B cell (primary cell): ENCODE results near the gene RNLS. TPM values are rescaled to one million over a fixed set of nuclear protein-coding genes. Genes with fewer than 3 reads are reported as not detected.
A peak's percentile ranks its signal among the peaks of the same experiment; 100 is the strongest.

Experiments
- ATAC-seq: fragments of 200-7000 bp; cut with Tn5 transposase; one replicate; pipeline ENCODE4 v1.10.0; 2021; ENCODE audit warnings: low read depth, mild to moderate bottlenecking, moderate number of reproducible peaks, moderate library complexity
- CTCF ChIA-PET: fragments of 350-600 bp; sonication (Branson Sonifier 250); formaldehyde crosslinking; loops from one replicate; lab custom pipeline; 2021; ENCODE audit warnings: antibody characterized with exemption, inconsistent platforms; lab: Charles Lee
- POLR2A ChIA-PET: fragments of 350-600 bp; sonication (Branson Sonifier 250); formaldehyde crosslinking; loops from one replicate; lab custom pipeline; 2021; ENCODE audit warnings: antibody characterized with exemption; lab: Charles Lee
- DNase-seq: peaks from one replicate; pipeline ENCODE4 v3.0.0; 2013
- H2AFZ ChIP-seq: 2 replicates; pipeline ENCODE4 v1.6.1; 2012; ENCODE audit warnings: mild to moderate bottlenecking, low read depth, low read length; ENCODE audit not compliant: insufficient read depth, poor library complexity, severe bottlenecking
- H3K27ac ChIP-seq, 2 donors: 1 replicate in 1 of 2; 2 replicates in 1 of 2; pipeline ENCODE4 v1.5.1; 2012 to 2013; ENCODE audit warnings: low read length in 2 of 2, mild to moderate bottlenecking in 2 of 2, moderate library complexity in 1 of 2
- H3K27me3 ChIP-seq, 4 experiments: fragments of 200-600 bp in 1 of 4; sonication (generic) in 1 of 4; replicated peaks in 1 of 4; 1 replicate in 2 of 4; 2 replicates in 2 of 4; pipeline versions ENCODE4 v1.6.1 to v1.7.0; 2013 to 2016; ENCODE audit warnings: low read length in 3 of 4, mild to moderate bottlenecking in 2 of 4, mixed read lengths in 1 of 4, moderate library complexity in 1 of 4; ENCODE audit not compliant: insufficient read depth in 4 of 4, control insufficient read depth in 3 of 4; ENCODE audit errors: control extremely low read depth in 1 of 4
- H3K36me3 ChIP-seq, 2 experiments: replicated peaks in 1 of 2; 1 replicate in 1 of 2; 2 replicates in 1 of 2; pipeline versions ENCODE4 v1.6.1 to v1.7.1; 2013; ENCODE audit warnings: low read length in 1 of 2; ENCODE audit not compliant: insufficient read depth in 2 of 2, control insufficient read depth in 1 of 2; ENCODE audit errors: control extremely low read depth in 1 of 2, extremely low read depth in 1 of 2
- H3K4me1 ChIP-seq, 2 donors: fragments of 200-600 bp in 1 of 2; sonication (generic) in 1 of 2; 1 replicate in 1 of 2; 2 replicates in 1 of 2; pipeline versions ENCODE4 v1.5.1 to v1.6.1; 2013 to 2017; ENCODE audit warnings: low read length in 2 of 2; ENCODE audit not compliant: control insufficient read depth in 2 of 2, insufficient read depth in 2 of 2
- H3K4me2 ChIP-seq: replicated peaks from 2 replicates; pipeline ENCODE3; 2012; ENCODE audit warnings: mild to moderate bottlenecking, low read depth, low read length; ENCODE audit not compliant: poor library complexity, severe bottlenecking
- H3K4me3 ChIP-seq, 5 experiments: fragments of 200-600 bp in 1 of 5; sonication (generic) in 1 of 5; 1 replicate in 3 of 5; 2 replicates in 2 of 5; pipeline versions ENCODE4 v1.5.1 to v1.7.0; 2011 to 2016; ENCODE audit warnings: low read length in 4 of 5, mild to moderate bottlenecking in 4 of 5, low read depth in 2 of 5, control low read depth in 1 of 5, moderate library complexity in 1 of 5; ENCODE audit not compliant: insufficient read depth in 1 of 5; ENCODE audit errors: control extremely low read depth in 1 of 5, extremely low read depth in 1 of 5
- H3K79me2 ChIP-seq: fragments of 200-600 bp; sonication (generic); one replicate; pipeline ENCODE4 v1.6.0; 2016; ENCODE audit warnings: low read length; ENCODE audit not compliant: control insufficient read depth, insufficient read depth
- H3K9ac ChIP-seq: fragments of 200-600 bp; sonication (generic); 2 replicates; pipeline ENCODE4 v1.6.1; 2017; ENCODE audit warnings: mild to moderate bottlenecking, low read length, moderate library complexity
- H3K9me3 ChIP-seq, 3 donors: one replicate each; pipeline versions ENCODE4 v1.6.1 to v1.7.1; 2013; ENCODE audit warnings: low read length in 2 of 3; ENCODE audit not compliant: control insufficient read depth in 2 of 3, insufficient read depth in 1 of 3; ENCODE audit errors: control extremely low read depth in 1 of 3
- H4K20me1 ChIP-seq: 2 replicates; pipeline ENCODE4 v1.6.0; 2012; ENCODE audit warnings: mild to moderate bottlenecking, low read length; ENCODE audit not compliant: insufficient read depth, control insufficient read depth, poor library complexity, severe bottlenecking
- H3K27ac Mint-ChIP-seq: one replicate; pipeline ENCODE4 v1.8.0; 2021; ENCODE audit warnings: mixed read lengths
- H3K27me3 Mint-ChIP-seq: one replicate; pipeline ENCODE4 v1.8.0; 2021; ENCODE audit warnings: mixed read lengths
- H3K4me1 Mint-ChIP-seq: one replicate; pipeline ENCODE4 v1.8.0; 2021; ENCODE audit warnings: mixed read lengths
- H3K4me3 Mint-ChIP-seq: one replicate; pipeline ENCODE4 v1.8.0; 2021; ENCODE audit warnings: mixed read lengths
- H3K9me3 Mint-ChIP-seq: one replicate; pipeline ENCODE4 v1.8.0; 2022; ENCODE audit warnings: mixed read lengths; ENCODE audit not compliant: insufficient read depth
- CTCF ChIP-seq: fragments of 200-600 bp; IDR thresholded peaks from one replicate; pipeline ENCODE4 v1.8.0; 2022; ENCODE audit warnings: antibody characterized with exemption, mild to moderate bottlenecking
- EZH2 ChIP-seq: IDR thresholded peaks from 2 replicates; pipeline ENCODE4 v1.6.1; 2012; ENCODE audit warnings: borderline replicate concordance, low read depth, mild to moderate bottlenecking, moderate library complexity, low read length; ENCODE audit not compliant: insufficient read depth, poor library complexity, severe bottlenecking
- WGBS: methylation state at CpG from one replicate; pipeline ENCODE4 v1.1.5; 2013; ENCODE audit warnings: missing lambda C conversion rate; ENCODE audit not compliant: insufficient coverage; 5-methylcytosine and 5-hydroxymethylcytosine counted together
- intact Hi-C: fragments of 100-400 bp; cut with micrococcal nuclease; formaldehyde crosslinking; loops from one replicate; pipeline ENCODE4 v1.10.0; 2022
- polyA plus RNA-seq: library from polyadenylated mRNA; depleted of rRNA; stranded (reverse); fragments of >200 nt; gene quantifications from 2 replicates; pipeline ENCODE4 v1.2.3, GENCODE V29; 2012
- total RNA-seq, 2 donors: library from RNA; stranded (reverse); fragments of 120-200 nt in 1 of 2; gene quantifications; 1 replicate in 1 of 2; 2 replicates in 1 of 2; pipeline versions ENCODE4 v1.2.3 to v1.2.4, GENCODE V29; 2013 to 2022

The RNLS gene
- total and polyA plus RNA-seq, 2 donors (not counting 1 experiment from before 2014, with no cell fraction given): 3.5 to 7.5 TPM

- Histone ChIP-seq H3K36me3 (no peaks in the 10 kb centered on the region), H3K4me2 (no peak overlapping the region), H3K27me3 (no peaks in the 10 kb centered on the region), H2AFZ (peak overlapping the region; percentile 4), H3K9ac (no peak overlapping the region), H3K9me3 (peaks cover 15 to 31% (median 18%) of the 10 kb centered on the region in 3 donors), H3K27ac (no peak overlapping the region), H3K79me2 (no peaks in the 10 kb centered on the region), H3K4me3 (no peak overlapping the region), H4K20me1 (no peaks in the 10 kb centered on the region), H3K4me1 (peaks cover 11 to 15% of the 10 kb centered on the region in 2 donors)
- POLR2A ChIA-PET: interaction anchor here (0.7 kb wide), 1 partner anchor 1574 kb away, joined by 11 read pairs; no protein-coding TSS in a partner anchor
- H3K4me3 Mint-ChIP-seq: no peak overlapping the region
- ATAC-seq (no peak), DNase-seq (no peak)
- H3K27ac Mint-ChIP-seq: no peak overlapping the region
- no CpG with 5 or more reads among the region's 4 CpGs for WGBS
- intact Hi-C loops: no loop called here
- H3K9me3 Mint-ChIP-seq: peaks cover 11% of the 10 kb centered on the region
- TF ChIP-seq CTCF: no peak
- TF ChIP-seq EZH2: no peak
- peaks cover 35% of the 10 kb centered on the region for H3K4me1 Mint-ChIP-seq
- CTCF ChIA-PET: interaction anchor here (1.2 kb wide), 1 partner anchor 73 kb away, joined by 3 read pairs; no protein-coding TSS in a partner anchor
- H3K27me3 Mint-ChIP-seq: no peaks in the 10 kb centered on the region
These were observed 266.7 kb downstream of the RNLS start for GRCh38 chr10:88316292-88316861.

GRCh38 chr10:88315755-88316154 is 267.4 kb downstream of the RNLS start:
- Histone ChIP-seq H3K9ac (no peak overlapping the region), H3K4me2 (no peak overlapping the region), H3K4me1 (peaks cover 16 to 17% of the 10 kb centered on the region in 2 donors), H3K36me3 (no peaks in the 10 kb centered on the region), H3K27me3 (no peaks in the 10 kb centered on the region), H2AFZ (peak overlapping the region; percentile 4), H3K4me3 (no peak overlapping the region), H3K9me3 (peaks cover 13 to 25% (median 15%) of the 10 kb centered on the region in 3 donors), H3K27ac (no peak overlapping the region), H4K20me1 (no peaks in the 10 kb centered on the region), H3K79me2 (no peaks in the 10 kb centered on the region)
- TF ChIP-seq EZH2 (no peak), CTCF (no peak)
- Mint-ChIP-seq H3K27ac (no peak overlapping the region), H3K9me3 (peaks cover 6% of the 10 kb centered on the region), H3K4me3 (no peak overlapping the region), H3K4me1 (peaks cover 37% of the 10 kb centered on the region), H3K27me3 (no peaks in the 10 kb centered on the region)
- intact Hi-C loops: no loop called here
- 71% methylated on average over 1 of the region's 3 CpGs for WGBS
- DNase-seq: no peak
- ATAC-seq: no peak
- CTCF ChIA-PET: interaction anchor here (1.2 to 1.6 kb wide), 2 partner anchors 22 to 73 kb away, joined by 3 read pairs; no protein-coding TSS in a partner anchor
- POLR2A ChIA-PET: interaction anchor here (0.7 kb wide), 1 partner anchor 1574 kb away, joined by 11 read pairs; no protein-coding TSS in a partner anchor
